GM20431 (cell line): ENCODE data around the gene RPS19BP1.

Experiments used
- in situ Hi-C: fragments of 300-500 bp; cut with MseI, MboI; formaldehyde crosslinking; loops from one replicate; pipeline ENCODE4 v1.15.0; 2020; ENCODE audit warnings: low sequenced_read_pairs; ENCODE audit not compliant: unreplicated experiment

The RPS19BP1 gene, protein sequence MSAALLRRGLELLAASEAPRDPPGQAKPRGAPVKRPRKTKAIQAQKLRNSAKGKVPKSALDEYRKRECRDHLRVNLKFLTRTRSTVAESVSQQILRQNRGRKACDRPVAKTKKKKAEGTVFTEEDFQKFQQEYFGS

DNA sequence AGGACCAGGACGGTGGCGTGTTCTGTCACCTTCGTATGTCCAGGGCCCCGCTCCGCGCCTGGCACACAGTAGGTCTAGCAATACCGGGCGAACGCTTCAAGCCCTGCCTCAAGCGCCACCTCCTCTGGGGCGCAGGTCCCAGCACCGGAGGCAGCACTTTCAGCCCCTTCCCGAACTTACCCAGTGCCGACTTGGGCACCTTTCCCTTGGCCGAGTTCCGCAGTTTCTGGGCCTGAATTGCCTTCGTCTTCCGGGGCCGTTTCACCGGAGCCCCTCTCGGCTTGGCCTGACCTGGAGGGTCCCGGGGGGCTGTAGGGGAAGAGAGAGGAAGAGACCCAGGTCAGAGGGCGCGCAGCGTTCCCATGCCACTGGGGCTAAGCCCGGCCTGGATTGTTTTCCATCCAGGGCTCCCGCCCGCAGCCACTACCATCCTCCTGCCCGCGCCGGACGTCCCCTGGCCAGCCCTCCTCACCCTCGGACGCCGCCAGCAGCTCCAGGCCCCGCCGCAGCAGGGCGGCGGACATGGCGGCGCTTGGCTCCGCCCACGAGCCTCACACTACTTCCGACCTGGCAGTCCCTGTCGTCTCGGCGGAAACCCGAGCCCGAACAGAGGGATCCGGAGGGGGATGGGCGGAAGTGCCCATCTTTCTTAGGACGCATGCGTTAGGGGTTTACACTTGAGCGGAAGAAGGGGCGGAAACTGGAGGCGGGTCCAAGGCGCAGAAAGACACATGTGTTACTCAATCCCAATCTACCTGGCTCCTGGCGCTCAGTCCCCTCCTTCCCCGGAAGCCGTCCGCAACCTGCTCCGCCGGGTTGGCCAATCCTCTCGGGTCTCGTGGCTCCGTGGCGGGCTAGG, at the start of gene RPS19BP1:
TSS of gene RPS19BP1 (minus strand) at position 534 of the 859 bp plus-strand sequence. CDS start at position 524, 10 bp downstream.
- in situ Hi-C loops = loop anchor here (25.0 kb wide), 1 partner anchor 830 kb away; the partner anchor contains the start of gene SGSM3

DNA sequence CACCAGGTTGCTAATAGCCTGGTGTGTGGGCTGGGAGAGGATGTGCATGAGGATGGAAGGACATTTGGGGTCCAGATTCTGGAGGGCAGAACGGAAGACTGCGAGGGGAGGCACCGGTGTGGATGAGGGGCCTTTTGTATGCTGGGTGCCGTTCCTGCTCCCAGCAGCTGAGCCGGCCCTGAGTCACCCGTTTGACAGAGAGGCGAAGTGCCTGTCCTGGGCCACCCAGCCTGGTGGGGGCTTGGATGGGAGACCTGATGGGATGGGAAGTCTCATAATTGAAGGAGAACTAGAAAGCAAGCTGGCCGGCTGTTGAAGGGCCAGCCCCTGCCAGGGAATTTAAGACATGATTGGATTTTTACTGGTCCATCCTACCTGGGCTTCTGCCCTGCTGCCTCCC, 48.8 kb upstream of the RPS19BP1 start:
- in situ Hi-C loops = no loop called here

DNA sequence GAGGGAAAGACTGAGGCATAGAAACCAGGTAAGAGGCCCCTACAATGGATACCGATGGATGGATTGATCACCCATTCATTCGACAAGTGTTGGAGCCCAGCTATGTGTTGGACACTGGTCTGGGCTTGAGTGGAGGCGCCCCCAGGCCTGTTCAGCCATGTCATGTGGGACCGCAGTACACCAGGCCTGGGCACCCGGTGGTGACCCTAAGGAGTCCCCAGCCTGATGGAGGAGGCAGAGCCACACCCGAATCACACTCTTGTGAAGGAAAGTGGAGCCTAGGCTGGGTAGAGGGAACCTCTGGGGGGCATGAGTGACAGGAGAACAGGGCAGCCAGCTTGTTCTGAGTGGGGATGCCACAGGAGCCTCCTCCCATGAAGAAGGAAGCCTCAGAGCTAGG, 48.2 kb upstream of the RPS19BP1 start:
- in situ Hi-C loops = no loop called here

DNA sequence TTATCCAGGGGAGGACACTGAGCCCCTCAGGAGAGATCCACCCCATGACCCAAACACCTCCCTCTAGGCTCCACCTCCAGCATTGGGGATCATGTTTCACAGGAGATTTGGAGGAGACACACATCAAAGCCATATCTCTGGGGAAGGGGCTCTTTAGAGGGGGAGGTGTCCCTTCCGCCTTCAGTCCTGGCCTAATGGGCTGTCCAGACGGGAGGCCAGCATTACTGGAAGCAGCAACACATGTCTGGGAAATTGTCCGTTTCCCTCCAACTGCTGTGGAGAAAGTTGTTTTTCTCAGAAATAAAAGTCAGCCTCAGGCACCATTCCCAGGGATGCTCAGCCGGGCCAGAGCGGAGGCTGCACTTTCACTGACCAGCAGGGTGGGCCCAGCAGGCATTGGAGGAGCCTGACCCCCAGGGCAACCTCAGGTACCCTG, 47.5 kb upstream of the RPS19BP1 start:
- in situ Hi-C loops = no loop called here

DNA sequence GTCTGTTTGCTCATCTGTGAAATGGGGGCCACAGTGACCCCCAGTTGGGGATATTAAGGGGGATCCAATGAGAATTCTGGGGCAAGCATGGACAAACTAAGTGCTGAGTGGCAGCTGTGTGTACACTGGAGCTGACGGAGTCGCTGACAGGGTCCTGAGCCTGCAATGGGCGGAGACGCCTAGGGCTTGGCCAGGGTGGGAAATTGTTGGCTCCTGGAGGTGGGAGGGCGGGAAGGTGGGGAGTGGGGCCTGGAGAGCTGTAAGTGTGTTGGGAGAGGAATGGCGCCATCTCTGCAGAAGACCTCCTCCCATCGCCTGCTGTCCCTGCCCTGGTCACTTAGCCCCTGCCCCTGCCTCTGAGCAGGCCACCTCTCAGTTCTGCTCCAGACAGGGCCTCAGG, 45.4 kb upstream of the RPS19BP1 start:
- in situ Hi-C loops = no loop called here

DNA sequence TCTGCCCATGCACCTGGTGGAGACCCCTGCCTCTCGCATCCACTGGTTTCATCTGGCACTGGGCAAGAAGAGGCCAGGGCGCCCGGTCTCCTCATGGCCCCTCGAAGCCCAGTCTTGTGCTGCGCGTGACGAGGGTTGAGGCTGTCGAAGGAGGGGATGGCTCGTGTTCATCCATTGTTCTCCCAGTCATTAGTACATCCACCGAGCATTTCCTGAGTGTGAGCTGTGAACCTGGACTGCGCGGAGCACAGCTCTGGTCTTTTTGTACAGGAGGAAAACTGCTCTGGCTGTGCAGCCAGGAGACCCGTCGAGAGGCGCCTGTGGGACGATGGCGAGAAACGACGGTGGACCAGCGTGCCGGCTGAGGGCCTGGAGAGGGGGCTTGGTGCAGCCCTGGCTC, 44.8 kb upstream of the RPS19BP1 start:
- in situ Hi-C loops = no loop called here

DNA sequence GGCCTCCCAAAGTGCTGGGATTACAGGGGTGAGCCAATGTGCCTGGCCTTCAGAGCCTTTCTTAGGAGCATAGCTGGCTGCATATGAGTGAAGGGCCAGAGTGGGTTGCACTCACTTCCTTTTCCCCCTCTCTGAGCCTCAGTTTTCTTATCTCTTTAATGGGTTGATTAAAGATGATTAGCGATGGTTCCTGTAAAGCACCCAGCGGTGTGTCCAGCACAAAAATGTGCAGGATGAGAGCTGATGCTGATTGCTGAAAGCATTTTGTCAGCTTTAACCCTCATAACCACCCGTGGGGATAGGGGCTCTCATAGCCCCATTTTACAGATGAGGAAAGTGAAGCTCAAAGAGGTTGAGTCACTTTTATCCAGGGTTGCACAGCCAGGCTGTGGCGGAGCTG, 43.5 kb upstream of the RPS19BP1 start:
- in situ Hi-C loops = no loop called here

DNA sequence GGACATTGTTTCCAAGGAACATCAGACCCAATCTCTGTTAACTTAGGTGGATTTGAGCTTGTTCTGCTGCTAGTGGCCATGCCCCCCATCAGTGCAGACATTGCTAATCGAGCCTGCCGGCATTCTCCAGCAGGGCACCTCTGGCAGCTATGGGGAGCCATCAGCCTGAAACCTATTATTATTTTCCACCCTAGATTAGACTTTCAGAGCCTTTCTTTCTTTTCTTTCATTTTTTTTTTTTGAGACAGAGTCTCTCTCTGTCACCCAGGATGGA, 42.9 kb upstream of the RPS19BP1 start:
- in situ Hi-C loops = no loop called here

DNA sequence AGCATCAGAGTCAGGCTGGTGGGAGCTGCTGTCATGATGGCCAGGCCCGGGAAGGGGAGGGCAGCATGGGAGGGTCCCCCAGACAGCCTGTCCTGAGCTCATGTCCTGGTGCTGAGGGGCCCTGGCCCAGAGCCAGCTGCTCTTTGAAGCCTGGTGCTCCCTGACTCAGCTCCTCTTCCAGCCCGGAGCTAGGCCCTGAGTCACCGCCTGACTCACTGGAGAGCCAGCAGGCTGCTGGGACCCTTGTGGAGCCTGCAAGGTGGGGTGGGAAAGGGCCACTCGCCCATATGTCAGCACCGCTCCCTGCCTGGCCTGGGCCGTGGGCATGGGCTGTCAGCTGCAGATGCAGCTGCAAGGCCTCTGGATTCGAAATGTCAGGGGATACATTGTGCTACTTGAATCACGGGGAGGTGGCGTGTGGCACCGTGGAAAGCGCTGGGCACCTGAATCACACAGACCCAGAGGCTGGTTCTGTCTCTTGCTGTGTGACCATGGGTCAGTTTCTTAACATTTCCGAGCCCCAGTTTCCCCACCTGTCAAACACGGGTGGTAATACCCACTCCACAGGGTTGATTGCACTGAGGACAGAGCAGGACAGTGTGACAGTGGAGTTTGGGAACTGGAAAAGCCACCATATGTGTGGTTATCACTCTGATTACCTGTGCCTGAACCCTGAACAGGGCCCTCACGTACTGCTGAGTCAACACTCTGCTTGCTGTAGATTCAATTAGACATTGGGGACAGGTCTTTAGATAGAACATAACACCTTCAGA, 42.4 kb upstream of the RPS19BP1 start:
- in situ Hi-C loops = no loop called here

DNA sequence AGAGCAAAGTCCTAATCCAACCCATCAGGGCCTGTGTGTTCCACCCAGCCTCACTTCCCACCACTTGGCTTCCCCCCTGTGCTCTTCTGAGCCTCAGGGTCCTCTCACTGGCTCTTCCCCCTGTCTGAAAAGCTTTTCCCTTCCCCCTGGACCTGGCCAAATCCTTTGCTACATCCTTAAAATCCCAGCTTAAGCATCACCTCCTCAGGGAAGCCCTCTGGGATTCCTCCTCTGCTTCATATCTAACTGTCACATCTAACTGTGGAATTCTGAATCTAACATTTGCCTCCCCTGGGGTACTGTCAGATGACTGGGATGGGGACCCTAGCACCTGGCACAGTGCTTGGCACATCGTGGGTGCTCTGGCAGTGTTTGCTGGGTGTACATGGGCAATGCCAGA, 39.0 kb upstream of the RPS19BP1 start:
- in situ Hi-C loops = no loop called here

DNA sequence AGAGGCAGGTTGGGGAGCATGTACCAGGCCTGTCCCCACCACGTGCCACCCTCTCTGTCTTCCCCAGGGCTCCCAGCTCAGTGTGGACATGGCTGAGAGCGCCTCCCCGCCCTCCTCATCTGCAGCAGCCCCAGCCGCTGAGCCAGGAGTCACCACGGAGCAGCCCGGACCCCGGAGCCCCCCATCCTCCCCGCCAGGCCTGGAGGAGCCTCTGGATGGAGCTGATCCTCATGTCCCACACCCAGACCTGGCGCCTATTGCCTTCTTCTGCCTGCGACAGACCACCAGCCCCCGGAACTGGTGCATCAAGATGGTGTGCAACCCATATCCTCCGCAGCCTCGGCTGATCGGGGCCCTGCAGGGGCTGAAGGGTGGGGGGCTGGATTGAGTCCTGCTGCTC, 38.1 kb upstream of the RPS19BP1 start, which contains the start of gene CACNA1I:
TSS of gene CACNA1I (plus strand) at position 89 of the 400 bp plus-strand sequence. CDS start at position 89, 0 bp downstream.
- in situ Hi-C loops = no loop called here

DNA sequence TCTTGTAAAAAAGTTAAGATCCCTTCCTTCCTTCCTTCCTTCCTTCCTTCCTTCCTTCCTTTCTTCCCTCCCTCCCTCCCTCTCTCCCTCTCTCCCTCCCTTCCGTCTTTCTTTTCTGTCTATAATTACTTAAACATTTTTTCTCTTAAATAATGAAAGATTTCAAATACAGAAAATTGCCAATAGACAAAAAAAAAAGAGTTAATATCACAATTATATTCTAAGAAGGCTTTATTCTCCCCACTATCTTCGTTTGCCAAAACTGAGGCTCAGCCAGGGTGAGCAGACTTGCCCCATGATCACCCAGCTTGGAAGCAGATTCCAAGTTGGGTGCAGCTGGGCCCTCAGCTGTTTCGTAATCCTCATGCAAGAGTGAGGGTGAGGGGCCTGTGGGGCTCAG, 37.7 kb upstream of the RPS19BP1 start:
- in situ Hi-C loops = no loop called here

DNA sequence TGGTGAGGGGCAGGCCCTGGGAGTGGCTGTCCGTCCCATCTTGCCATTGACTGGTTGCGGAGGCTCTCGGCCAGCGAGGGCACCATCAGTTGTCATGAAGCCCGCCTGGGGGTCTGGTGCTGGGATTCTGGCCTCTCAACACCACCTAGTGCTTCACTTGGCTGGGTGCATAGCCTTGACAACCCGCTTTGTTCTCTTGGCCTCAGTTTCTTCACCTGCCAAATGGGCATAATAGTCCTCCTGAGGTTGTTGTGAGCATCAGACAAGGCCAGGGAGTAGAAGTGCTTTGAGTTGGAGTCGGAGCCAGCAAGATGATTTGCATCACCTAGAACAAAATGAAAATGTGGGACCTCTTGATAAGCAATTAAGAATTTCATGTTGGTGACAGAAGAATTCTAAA, 36.5 kb upstream of the RPS19BP1 start:
- in situ Hi-C loops = no loop called here

DNA sequence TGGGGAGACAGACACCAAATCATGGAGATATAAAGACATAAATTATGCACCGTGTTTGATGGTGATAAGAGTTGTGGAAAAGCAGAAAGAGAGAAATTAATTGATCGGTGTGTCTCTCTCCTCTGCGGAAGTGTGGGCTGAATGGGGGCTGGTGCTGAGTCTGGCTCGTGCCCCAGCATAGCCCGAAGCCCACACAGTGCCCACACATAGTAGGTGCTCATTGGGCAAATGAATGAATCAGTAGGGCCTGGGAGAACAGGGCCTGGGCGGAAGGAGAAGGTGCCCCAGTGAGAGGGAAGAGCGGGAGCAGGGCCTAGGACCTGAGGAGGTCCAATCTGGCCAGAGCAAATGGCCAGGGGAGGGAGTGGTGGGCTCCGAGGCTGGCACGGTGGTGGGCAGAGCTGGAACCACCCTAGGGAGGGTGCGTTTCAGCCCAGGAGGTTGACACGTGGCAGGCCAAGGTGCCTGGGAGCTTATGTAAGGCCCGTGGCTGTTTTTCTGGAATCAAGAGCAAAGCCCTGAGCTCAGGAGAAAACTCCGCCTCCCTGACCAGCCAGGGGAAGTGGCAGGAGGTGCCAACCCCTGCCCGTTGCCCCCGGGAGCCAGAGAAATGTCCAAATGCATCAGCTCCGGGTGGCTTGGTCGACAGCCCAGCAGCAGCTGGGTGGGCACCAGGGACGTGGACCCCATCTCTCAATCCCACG, 35.9 kb upstream of the RPS19BP1 start:
- in situ Hi-C loops = no loop called here

DNA sequence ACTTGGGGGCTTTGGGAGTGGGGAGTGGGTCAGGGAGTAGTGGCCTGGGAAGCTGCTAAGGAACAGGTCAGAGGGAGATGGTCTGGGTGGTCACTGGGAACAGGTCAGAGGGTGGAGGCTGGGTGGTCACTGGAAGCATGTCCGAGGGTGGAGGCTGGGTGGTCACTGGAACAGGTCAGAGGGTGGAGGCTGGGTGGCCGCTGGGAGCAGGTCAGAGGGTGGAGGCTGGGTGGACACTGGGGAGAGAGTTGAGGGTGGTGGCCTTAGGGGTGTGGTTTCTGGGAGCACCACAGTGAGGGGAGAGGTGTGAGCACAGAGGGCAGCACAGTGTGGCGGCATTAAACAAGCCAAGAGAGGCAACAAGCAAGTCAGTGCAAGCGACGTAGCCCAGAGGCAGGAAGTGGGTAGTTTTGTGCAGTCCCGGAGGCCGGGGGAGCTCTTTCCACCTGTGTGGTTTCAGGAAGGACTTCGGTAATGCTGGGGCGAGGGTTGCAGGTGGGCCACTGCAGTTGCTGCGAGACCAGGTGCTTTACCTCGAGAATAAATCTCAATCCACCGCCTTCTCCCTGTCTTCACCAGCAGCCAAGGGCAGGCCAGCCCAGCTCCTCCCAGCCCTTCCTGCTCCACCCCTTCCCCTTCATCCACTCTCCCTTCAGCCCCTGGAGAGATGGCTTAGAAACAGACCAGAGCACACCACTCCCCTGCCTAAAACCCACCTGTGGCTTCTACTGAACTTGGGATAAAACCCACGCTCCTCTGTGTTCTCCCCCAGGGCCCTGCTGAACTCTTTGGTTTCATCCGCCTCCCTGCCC, 34.8 kb upstream of the RPS19BP1 start:
- in situ Hi-C loops = no loop called here

DNA sequence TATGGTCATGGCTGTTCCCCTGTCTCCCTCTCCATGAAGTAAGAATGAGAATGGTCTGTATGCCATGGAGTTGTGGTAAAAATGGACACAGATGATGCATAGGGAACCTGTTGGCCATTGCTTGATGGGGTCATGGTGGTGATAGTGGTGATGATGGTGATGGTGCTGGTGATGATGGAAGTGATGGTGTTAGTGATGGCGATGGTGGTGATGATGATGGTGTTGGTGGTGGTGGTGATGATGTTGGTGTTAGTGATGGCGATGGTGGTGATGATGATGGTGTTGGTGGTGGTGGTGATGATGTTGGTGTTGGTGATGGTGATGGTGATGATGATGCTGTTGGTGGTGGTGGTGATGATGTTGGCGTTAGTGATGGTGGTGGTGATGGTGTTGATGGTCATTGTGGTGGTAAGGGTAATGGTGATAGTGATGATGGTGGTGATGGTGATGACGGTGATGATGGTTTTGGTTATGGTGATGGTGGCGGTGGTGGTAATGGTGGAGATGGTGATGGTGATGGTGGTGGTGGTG, 32.9 kb upstream of the RPS19BP1 start:
- in situ Hi-C loops = no loop called here

DNA sequence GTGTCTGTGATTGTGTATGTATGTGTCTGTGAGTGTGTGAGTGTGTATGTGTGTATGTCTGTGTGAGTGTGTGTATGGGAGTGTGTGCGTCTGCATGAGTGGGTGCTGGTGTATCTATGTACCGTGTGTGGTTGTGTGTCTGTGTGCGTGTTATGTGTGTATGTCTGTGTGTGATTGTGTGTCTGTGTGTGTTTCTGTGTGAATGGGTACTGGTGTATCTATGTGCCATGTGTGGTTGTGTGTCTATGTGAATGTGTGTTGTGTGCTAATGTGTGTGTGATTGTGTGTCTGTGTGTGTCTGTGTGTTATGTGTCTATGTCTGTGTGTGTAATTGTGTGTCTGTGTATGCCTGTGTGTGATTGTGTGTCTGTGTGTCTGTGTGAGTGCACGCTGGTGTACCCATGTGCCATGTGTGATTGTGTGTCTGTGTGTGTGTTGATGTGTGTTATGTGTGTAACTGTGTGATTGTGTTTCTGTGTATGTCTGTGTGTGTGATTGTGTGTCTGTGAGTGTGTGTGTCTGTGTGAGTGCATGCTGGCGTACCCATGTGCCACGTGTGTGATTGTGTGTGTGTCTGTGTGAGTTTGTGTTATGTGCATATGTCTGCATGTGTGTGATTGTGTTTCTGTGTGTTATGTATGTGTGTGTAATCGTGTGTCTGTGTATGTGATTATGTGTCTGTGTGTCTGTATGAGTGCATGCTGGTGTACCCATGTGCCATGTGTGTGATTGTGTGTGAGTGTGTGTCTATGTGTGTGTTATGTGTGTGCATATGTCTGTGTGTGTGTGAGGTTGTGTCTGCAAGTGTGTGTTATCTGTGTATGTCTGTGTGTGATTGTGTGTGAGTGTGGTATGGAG, 31.3 kb upstream of the RPS19BP1 start:
- in situ Hi-C loops = no loop called here

DNA sequence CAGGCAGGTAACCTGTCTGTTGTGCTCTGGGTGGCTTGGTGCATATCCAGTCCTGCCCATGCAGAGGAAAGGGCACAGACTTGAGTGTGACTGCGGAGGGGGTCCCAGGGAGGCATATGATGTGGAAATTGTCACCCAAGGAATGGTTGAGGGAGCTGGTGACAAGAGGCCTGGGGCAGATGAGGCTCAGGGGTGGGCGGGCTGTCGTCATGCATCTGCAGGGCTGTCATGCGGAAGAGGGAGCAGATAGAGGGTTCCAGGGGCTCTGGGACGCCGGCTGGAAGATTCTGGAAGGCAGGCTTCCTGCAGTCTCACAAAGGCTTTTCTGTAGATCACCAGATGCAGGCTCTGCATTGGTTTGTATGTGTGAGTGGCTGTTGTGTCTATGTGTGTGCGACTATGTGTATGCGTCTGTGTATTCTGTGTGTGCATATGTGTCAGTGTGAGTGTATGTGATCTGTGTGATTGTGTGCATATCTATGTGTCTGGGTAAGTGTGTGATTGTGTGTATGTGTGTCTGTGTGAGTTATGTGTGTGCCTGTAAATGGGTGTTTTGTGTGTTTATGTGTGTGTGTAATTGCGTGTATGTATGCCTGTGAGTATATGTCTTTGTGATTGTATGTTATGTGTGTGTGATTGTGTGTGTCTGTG, 30.4 kb upstream of the RPS19BP1 start:
- in situ Hi-C loops = no loop called here
